ENCODE measurements around the gene MAST1. TPM values are rescaled to one million over a fixed set of nuclear protein-coding genes. Genes with fewer than 3 reads are reported as not detected.

The MAST1 gene
- total RNA-seq, 1 experiment from 2014 or later = 28.9 TPM

DNA sequence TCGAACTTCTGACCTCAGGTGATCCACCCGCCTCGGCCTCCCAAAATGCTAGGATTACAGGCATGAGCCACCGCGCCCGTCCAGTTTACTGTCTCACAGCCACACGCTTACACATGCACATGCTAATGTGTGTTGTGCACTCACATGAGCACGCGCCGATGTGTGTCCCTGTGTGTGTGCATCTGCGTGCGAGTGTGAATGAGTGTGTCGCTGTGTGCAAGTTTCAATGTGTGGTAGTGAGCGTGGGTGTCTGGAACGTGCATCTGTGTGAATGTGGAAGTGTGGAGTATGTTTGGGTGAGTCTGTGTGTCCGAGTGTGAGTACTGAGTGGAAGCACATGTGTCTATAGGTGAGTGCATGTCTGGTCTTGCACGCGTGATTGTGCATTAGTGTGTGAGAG is 4.2 kb downstream of the MAST1 start:
- ChIA-PET POLR2A (no interaction called here), RAD21 (ENCODE audit: low non-redundant PET in 1 of 2, low total read pairs in 2 of 2, uncharacterized antibody in 2 of 2, unreplicated experiment in 2 of 2) (no interaction called here), CTCF (no interaction called here)
- Histone ChIP-seq H4K20me1 (ENCODE audit: insufficient read depth) (no peaks in the 10 kb centered on the region), H3K9me2 (ENCODE audit: insufficient read depth) (no peaks in the 10 kb centered on the region), H3K36me3 (ENCODE audit: control insufficient read depth in 1 of 2, insufficient read depth in 2 of 2, low read length in 2 of 2) (peaks cover 5 to 6% of the 10 kb centered on the region in 2 experiments; a peak in 1 of 4 replicates), H3K79me2 (ENCODE audit: insufficient read depth, low read length) (peaks cover 36% of the 10 kb centered on the region; the same call in 1 of the 2 replicates), H3K9me3 (ENCODE audit: control insufficient read depth in 1 of 2, insufficient read depth in 1 of 2, low read depth in 1 of 2, low read length in 2 of 2) (no peaks in the 10 kb centered on the region), H3K27ac (ENCODE audit: low read depth, low read length) (no peak overlapping the region), H3K4me2 (ENCODE audit: low read length) (no peak overlapping the region), H3K9ac (ENCODE audit: low read length) (no peak overlapping the region), H3K4me3 (replicated peaks in 1 of 2; ENCODE audit: low read depth in 1 of 2, low read length in 2 of 2) (no peak overlapping the region), H3K4me1 (ENCODE audit: control insufficient read depth in 1 of 2, insufficient read depth in 2 of 2, low read length in 2 of 2) (peaks cover 22 to 44% of the 10 kb centered on the region in 2 experiments), H2AFZ (ENCODE audit: low read depth, low read length, poor library complexity, severe bottlenecking) (no peak overlapping the region), H3K27me3 (ENCODE audit: insufficient read depth, low read length) (no peaks in the 10 kb centered on the region)
- intact Hi-C loops (cut with micrococcal nuclease) = no loop called here
- DNase-seq (ENCODE audit: low read depth, low spot score) = no peak
- ATAC-seq = no peak
- no TSS peak for BruUV-seq (replicated peaks)
- TF ChIP-seq TCF7L2 (IDR thresholded peaks at IDR 0.05; ENCODE audit: borderline replicate concordance, extremely low read depth, insufficient read depth, insufficient read length) = no peak

DNA sequence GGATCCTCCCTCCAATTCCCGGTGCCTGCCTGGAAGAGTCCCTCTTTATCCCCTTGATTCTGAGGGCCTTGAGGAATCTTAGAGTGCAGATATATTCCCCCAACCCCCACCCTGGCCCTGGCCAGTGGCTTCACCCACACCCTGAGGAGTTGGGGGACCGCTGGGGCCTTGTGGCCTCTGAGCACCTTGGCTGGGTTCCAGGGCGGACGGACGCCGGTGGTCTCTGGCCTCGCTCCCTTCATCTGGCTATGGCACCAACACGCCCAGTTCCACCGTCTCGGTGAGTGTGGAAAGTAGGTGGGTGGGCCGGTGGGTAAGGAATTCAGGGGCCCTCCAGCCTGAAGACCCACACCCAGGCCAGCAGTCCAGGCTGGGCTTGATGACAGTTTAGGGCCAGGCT is 5.0 kb downstream of the MAST1 start:
- no peaks in the 10 kb centered on the region for H3K9me3 ChIP-seq (ENCODE audit: control insufficient read depth in 1 of 2, insufficient read depth in 1 of 2, low read depth in 1 of 2, low read length in 2 of 2)
- peaks cover 36% of the 10 kb centered on the region; the same call in 1 of the 2 replicates for H3K79me2 ChIP-seq (ENCODE audit: insufficient read depth, low read length)
- H3K4me1 ChIP-seq (ENCODE audit: control insufficient read depth in 1 of 2, insufficient read depth in 2 of 2, low read length in 2 of 2) = peaks cover 16 to 42% of the 10 kb centered on the region in 2 experiments; a peak in 3 of 4 replicates
- intact Hi-C loops (cut with micrococcal nuclease) = no loop called here
- no peak overlapping the region for H3K9ac ChIP-seq (ENCODE audit: low read length)
- H2AFZ ChIP-seq (ENCODE audit: low read depth, low read length, poor library complexity, severe bottlenecking) = no peak overlapping the region
- ATAC-seq (no peak), DNase-seq (ENCODE audit: low read depth, low spot score) (no peak)
- H3K4me2 ChIP-seq (ENCODE audit: low read length) = no peak overlapping the region
- RAD21 ChIA-PET (ENCODE audit: low non-redundant PET in 1 of 2, low total read pairs in 2 of 2, uncharacterized antibody in 2 of 2, unreplicated experiment in 2 of 2) = no interaction called here
- peaks cover 5 to 11% of the 10 kb centered on the region in 2 experiments; a peak in 1 of 4 replicates for H3K36me3 ChIP-seq (ENCODE audit: control insufficient read depth in 1 of 2, insufficient read depth in 2 of 2, low read length in 2 of 2)
- BruUV-seq (replicated peaks) = no TSS peak
- POLR2A ChIA-PET = no interaction called here
- CTCF ChIA-PET = no interaction called here
- H3K9me2 ChIP-seq (ENCODE audit: insufficient read depth) = no peaks in the 10 kb centered on the region
- H4K20me1 ChIP-seq (ENCODE audit: insufficient read depth) = no peaks in the 10 kb centered on the region
- H3K27me3 ChIP-seq (ENCODE audit: insufficient read depth, low read length) = no peaks in the 10 kb centered on the region
- no peak overlapping the region for H3K4me3 ChIP-seq (replicated peaks in 1 of 2; ENCODE audit: low read depth in 1 of 2, low read length in 2 of 2)
- H3K27ac ChIP-seq (ENCODE audit: low read depth, low read length) = no peak overlapping the region
- TF ChIP-seq CBX3 (IDR thresholded peaks at IDR 0.05; ENCODE audit: low read depth) (no peak), EGR1 (IDR thresholded peaks at IDR 0.05; ENCODE audit: low read depth) (no peak), ZFX (IDR thresholded peaks at IDR 0.05) (no peak), JUND (IDR thresholded peaks at IDR 0.05) (no peak), POLR2A (IDR thresholded peaks at IDR 0.05; ENCODE audit: borderline replicate concordance, extremely low read depth, insufficient read depth, insufficient read length) (no peak), EZH2phosphoT487 (IDR thresholded peaks at IDR 0.05; ENCODE audit: borderline replicate concordance) (no peak), RAD21 (IDR thresholded peaks at IDR 0.05; ENCODE audit: low read depth) (no peak), SRF (IDR thresholded peaks at IDR 0.05; ENCODE audit: low read depth) (no peak), YY1 (IDR thresholded peaks at IDR 0.05; ENCODE audit: extremely low read depth, insufficient replicate concordance, low read depth, low read length) (no peak), TCF7L2 (IDR thresholded peaks at IDR 0.05; ENCODE audit: borderline replicate concordance, extremely low read depth, insufficient read depth, insufficient read length) (no peak), ELF1 (IDR thresholded peaks at IDR 0.05; ENCODE audit: borderline replicate concordance, low read depth) (no peak), FOSL1 (IDR thresholded peaks at IDR 0.05; ENCODE audit: low read depth) (no peak), POLR2AphosphoS5 (IDR thresholded peaks at IDR 0.05; ENCODE audit: low read depth, low read length) (no peak)
- TF ChIP-seq, protein P1, sequence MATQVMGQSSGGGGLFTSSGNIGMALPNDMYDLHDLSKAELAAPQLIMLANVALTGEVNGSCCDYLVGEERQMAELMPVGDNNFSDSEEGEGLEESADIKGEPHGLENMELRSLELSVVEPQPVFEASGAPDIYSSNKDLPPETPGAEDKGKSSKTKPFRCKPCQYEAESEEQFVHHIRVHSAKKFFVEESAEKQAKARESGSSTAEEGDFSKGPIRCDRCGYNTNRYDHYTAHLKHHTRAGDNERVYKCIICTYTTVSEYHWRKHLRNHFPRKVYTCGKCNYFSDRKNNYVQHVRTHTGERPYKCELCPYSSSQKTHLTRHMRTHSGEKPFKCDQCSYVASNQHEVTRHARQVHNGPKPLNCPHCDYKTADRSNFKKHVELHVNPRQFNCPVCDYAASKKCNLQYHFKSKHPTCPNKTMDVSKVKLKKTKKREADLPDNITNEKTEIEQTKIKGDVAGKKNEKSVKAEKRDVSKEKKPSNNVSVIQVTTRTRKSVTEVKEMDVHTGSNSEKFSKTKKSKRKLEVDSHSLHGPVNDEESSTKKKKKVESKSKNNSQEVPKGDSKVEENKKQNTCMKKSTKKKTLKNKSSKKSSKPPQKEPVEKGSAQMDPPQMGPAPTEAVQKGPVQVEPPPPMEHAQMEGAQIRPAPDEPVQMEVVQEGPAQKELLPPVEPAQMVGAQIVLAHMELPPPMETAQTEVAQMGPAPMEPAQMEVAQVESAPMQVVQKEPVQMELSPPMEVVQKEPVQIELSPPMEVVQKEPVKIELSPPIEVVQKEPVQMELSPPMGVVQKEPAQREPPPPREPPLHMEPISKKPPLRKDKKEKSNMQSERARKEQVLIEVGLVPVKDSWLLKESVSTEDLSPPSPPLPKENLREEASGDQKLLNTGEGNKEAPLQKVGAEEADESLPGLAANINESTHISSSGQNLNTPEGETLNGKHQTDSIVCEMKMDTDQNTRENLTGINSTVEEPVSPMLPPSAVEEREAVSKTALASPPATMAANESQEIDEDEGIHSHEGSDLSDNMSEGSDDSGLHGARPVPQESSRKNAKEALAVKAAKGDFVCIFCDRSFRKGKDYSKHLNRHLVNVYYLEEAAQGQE (IDR thresholded peaks at IDR 0.05; ENCODE audit: low read depth) = no peak
- TF ChIP-seq, protein P2, sequence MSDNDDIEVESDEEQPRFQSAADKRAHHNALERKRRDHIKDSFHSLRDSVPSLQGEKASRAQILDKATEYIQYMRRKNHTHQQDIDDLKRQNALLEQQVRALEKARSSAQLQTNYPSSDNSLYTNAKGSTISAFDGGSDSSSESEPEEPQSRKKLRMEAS (IDR thresholded peaks at IDR 0.05) = no peak
- TF ChIP-seq, protein P3, sequence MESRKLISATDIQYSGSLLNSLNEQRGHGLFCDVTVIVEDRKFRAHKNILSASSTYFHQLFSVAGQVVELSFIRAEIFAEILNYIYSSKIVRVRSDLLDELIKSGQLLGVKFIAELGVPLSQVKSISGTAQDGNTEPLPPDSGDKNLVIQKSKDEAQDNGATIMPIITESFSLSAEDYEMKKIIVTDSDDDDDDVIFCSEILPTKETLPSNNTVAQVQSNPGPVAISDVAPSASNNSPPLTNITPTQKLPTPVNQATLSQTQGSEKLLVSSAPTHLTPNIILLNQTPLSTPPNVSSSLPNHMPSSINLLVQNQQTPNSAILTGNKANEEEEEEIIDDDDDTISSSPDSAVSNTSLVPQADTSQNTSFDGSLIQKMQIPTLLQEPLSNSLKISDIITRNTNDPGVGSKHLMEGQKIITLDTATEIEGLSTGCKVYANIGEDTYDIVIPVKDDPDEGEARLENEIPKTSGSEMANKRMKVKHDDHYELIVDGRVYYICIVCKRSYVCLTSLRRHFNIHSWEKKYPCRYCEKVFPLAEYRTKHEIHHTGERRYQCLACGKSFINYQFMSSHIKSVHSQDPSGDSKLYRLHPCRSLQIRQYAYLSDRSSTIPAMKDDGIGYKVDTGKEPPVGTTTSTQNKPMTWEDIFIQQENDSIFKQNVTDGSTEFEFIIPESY (IDR thresholded peaks at IDR 0.05; ENCODE audit: extremely low read depth, insufficient replicate concordance, low read length) = no peak
